ENCODE measurements around the gene CD164.

CD164 gene

GRCh38 chr6:109327959-109328358, 54.3 kb downstream of the CD164 start:
- Histone ChIP-seq H3K4me3 (ENCODE audit: low read depth in 1 of 2, low read length in 1 of 2) (no peak overlapping the region), H3K4me1 (ENCODE audit: control insufficient read depth in 1 of 2, insufficient read depth in 1 of 2, low read depth in 1 of 2, low read length in 1 of 2) (peaks cover 60 to 64% of the 10 kb centered on the region in 2 experiments), H3K9me3 (no peaks in the 10 kb centered on the region), H3K27me3 (no peaks in the 10 kb centered on the region), H3K36me3 (no peaks in the 10 kb centered on the region), H3K27ac (no peak overlapping the region)
- TF ChIP-seq, protein P1, sequence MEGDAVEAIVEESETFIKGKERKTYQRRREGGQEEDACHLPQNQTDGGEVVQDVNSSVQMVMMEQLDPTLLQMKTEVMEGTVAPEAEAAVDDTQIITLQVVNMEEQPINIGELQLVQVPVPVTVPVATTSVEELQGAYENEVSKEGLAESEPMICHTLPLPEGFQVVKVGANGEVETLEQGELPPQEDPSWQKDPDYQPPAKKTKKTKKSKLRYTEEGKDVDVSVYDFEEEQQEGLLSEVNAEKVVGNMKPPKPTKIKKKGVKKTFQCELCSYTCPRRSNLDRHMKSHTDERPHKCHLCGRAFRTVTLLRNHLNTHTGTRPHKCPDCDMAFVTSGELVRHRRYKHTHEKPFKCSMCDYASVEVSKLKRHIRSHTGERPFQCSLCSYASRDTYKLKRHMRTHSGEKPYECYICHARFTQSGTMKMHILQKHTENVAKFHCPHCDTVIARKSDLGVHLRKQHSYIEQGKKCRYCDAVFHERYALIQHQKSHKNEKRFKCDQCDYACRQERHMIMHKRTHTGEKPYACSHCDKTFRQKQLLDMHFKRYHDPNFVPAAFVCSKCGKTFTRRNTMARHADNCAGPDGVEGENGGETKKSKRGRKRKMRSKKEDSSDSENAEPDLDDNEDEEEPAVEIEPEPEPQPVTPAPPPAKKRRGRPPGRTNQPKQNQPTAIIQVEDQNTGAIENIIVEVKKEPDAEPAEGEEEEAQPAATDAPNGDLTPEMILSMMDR (IDR thresholded peaks at IDR 0.05) = no peak

- Histone ChIP-seq H3K27me3 (no peaks in the 10 kb centered on the region), H3K27ac (no peak overlapping the region), H3K36me3 (no peaks in the 10 kb centered on the region), H3K9me3 (no peaks in the 10 kb centered on the region), H3K4me3 (ENCODE audit: low read depth in 1 of 2, low read length in 1 of 2) (no peak overlapping the region), H3K4me1 (ENCODE audit: control insufficient read depth in 1 of 2, insufficient read depth in 1 of 2, low read depth in 1 of 2, low read length in 1 of 2) (peaks cover 60 to 64% of the 10 kb centered on the region in 2 experiments)
- TF ChIP-seq, protein P1 (IDR thresholded peaks at IDR 0.05) = no peak
Measured at GRCh38 chr6:109327491-109327890, 54.8 kb downstream of the CD164 start.

DNA sequence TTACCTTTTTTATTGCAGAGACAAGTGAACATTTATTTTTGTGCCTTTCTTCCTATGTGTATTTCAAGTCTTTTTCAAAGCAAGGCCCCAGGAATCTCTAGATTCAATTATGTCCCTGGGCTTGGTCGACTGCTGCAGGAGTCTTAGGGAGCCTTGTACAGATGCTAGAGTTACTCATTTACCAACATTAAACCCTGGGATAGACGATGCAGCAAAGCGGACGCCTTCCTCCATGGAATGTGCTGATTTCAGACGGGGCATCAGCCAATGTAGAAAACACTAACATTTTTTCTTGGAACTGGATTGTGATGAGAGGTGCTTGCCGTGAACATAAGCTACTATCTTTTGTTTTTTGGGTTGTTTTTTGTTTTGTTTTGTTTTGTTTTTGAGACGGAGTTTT, 55.9 kb downstream of the CD164 start:
- Histone ChIP-seq H3K36me3 (no peaks in the 10 kb centered on the region), H3K27me3 (no peaks in the 10 kb centered on the region), H3K9me3 (no peaks in the 10 kb centered on the region), H3K4me3 (ENCODE audit: low read depth in 1 of 2, low read length in 1 of 2) (no peak overlapping the region), H3K4me1 (ENCODE audit: control insufficient read depth in 1 of 2, insufficient read depth in 1 of 2, low read depth in 1 of 2, low read length in 1 of 2) (peaks cover 65 to 69% of the 10 kb centered on the region in 2 experiments), H3K27ac (peak overlapping the region; percentile 80)
- TF ChIP-seq, protein P1 (IDR thresholded peaks at IDR 0.05) = no peak

GRCh38 chr6:109325400-109325801, 56.9 kb downstream of the CD164 start:
- Histone ChIP-seq H3K27ac (peak overlapping the region; percentile 80), H3K4me1 (ENCODE audit: control insufficient read depth in 1 of 2, insufficient read depth in 1 of 2, low read depth in 1 of 2, low read length in 1 of 2) (peaks cover 68 to 72% of the 10 kb centered on the region in 2 experiments), H3K4me3 (ENCODE audit: low read depth in 1 of 2, low read length in 1 of 2) (peak overlapping the region; percentile 25 to 27), H3K27me3 (no peaks in the 10 kb centered on the region), H3K9me3 (no peaks in the 10 kb centered on the region), H3K36me3 (no peaks in the 10 kb centered on the region)
- TF ChIP-seq, protein P1 (IDR thresholded peaks at IDR 0.05) = no peak

DNA sequence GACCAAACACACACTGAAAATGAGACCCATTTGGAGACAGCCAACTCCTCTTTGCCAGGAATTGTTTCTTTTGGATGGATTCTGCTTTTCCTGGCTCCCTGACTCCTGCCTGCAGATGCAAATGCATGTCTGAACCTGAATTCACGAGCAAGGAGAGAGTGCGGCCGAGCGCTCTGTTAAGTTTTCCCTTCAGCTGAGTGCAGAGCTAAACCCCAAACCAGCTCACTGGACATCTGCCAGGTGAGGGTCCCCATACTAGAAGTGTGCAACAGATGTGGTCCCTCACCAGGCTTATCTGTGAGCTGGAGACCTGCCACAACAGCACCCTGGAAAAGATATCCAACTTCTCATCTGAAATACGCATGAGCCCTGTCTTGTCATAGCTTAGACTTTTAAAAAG, 59.0 kb downstream of the CD164 start:
- Histone ChIP-seq H3K36me3 (no peaks in the 10 kb centered on the region), H3K4me1 (ENCODE audit: control insufficient read depth in 1 of 2, insufficient read depth in 1 of 2, low read depth in 1 of 2, low read length in 1 of 2) (peaks cover 65 to 67% of the 10 kb centered on the region in 2 experiments), H3K27me3 (no peaks in the 10 kb centered on the region), H3K9me3 (no peaks in the 10 kb centered on the region), H3K27ac (peak overlapping the region; percentile 80), H3K4me3 (ENCODE audit: low read depth in 1 of 2, low read length in 1 of 2) (peak overlapping the region; percentile 2 to 48)
- TF ChIP-seq, protein P1 (IDR thresholded peaks at IDR 0.05) = no peak

GRCh38 chr6:109322825-109323224, 59.4 kb downstream of the CD164 start:
- H3K27ac ChIP-seq = peak overlapping the region; percentile 80
- no peaks in the 10 kb centered on the region for H3K36me3 ChIP-seq
- H3K27me3 ChIP-seq = no peaks in the 10 kb centered on the region
- peaks cover 62% of the 10 kb centered on the region in 2 experiments for H3K4me1 ChIP-seq (ENCODE audit: control insufficient read depth in 1 of 2, insufficient read depth in 1 of 2, low read depth in 1 of 2, low read length in 1 of 2)
- peak overlapping the region; percentile 2 to 48 for H3K4me3 ChIP-seq (ENCODE audit: low read depth in 1 of 2, low read length in 1 of 2)
- H3K9me3 ChIP-seq = no peaks in the 10 kb centered on the region
- TF ChIP-seq, protein P1 (IDR thresholded peaks at IDR 0.05) = no peak

Measured in neutrophil (primary cell).